Activated CD4-positive, alpha-beta T cell treated with anti-CD3 and anti-CD28 coated beads, Interleukin-2, amount 50 U/mL, for 24 hours (primary cell): ENCODE data around the gene FUT1.
"Not testable (repeated sequence)": the region's sequence is repeated elsewhere in the genome, so short reads cannot be mapped to it uniquely, and the experiment has no call there.

Experiments
- DNase-seq, 2 donors: peaks; one replicate each; pipeline ENCODE4 v3.0.0-alpha.2; 2020; ENCODE audit warnings: low read depth in 1 of 2, low spot score in 1 of 2

The FUT1 gene

GRCh38 chr19:48718106-48718505, 34.3 kb downstream of the FUT1 start:
- DNase-seq = not testable (repeated sequence)

- DNase-seq = no peak
These were observed 35.7 kb downstream of the FUT1 start for GRCh38 chr19:48716562-48717291.

DNA sequence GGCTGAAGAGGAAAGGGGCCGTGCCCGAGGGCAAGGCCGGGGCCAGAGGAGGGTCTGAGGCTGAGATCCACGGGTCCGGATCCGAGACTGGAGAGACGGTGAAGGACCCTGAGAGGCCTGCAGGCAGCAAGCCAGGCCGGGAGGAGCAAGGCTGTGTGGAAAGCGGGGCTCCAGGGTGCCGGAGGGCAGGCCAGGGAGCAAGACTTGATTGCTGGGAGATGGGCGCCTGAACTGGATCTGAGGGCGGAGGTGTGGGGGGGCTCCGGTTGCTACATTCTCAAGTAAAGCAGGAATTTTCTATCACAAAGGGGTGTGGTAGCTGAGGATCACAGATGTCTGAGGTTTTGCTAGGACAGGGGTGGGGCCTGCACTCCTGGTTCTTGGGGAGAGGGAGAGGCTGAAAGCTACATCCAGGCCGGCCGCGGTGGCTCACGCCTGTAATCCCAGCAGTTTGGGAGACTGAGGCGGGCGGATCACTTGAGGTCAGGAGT, 36.7 kb downstream of the FUT1 start:
- DNase-seq = no peak

DNA sequence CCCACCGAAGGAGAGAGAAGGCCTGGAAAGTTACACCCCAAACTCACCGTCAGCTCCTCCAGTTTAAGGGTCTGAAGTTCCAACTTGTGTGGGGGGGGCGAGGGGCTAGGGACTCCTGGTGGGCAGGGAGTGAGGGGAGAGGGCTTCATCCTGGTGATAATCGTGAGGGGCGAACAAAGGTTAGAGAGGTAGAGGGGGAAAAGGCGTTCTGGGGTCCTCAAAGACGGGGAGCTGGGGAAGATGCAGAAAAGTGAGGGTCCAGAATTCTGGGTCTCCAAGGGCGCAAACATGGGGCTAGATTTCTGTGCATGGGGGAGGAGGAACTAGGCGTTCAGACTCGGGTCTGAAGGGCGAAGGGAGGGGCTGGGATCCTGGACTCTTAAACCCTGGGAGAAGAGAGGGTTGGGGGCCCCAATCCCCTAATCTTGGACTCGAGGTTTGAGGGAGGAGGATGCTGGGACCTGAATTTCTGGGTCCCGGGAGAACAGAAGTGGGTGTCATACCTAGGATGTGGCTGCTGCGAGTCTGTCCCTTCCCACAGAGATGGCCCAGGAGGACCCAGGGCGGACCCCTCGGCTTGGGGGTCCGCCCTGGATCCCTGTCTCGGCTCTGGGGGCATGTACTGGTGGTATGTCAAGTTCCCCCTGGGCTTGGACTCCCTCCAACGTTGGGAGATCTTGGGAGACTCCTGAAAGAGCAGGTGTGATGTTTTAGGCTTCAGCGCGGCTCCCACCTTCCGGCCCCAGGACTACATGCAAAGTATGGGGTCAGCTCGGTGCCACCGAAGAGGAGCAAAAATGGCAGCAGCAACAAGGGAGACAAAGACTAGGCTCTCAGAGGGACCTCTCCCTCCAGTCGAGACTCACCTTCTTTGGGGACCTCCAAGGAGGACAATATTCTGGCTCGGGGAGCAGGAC, 37.4 kb downstream of the FUT1 start:
- no peak for DNase-seq

DNA sequence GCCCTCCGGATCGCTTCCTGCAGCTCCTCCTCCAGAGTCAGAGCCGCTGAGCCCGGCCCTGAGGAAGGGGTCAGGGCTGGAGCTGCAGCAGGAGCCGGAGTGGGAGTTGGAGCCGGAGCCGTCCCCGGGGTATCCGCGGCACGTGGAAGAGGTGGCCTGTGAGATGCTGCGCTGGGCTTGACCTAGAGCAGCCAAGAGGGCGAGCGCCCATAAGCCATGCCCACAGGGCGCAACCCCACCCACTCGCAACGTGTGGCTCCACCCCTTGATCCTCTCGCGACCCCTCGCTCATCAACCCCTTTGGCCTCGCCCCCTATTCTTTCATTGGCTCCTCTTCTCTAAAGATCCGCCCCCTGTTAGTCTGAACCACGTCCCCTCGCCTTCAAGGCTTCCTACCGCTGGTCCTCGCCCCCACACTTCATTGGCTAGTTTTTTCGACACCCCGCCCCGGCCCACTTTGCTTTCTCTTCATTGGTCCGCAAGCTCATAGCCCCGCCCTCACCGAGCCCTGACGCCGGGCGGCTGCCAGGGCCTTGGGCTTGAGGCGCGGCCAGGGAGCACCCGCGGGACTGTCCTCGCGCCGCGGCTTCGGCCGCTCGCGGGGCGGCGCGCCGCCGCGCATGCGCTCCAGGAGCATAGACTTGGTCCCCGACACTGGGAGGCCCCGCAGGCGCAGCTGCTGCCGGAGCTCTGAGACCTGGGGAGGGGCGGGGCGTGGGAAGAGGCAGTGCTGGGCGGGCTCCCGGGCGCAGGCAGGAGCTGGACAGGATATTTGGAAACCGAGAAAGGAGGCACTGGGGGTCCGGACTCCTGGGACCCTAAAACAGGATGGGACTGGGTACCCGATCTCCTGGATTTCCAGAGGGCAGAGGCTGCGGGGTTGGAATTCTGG, 38.3 kb downstream of the FUT1 start:
- peak; percentile 92 to 96 for DNase-seq

GRCh38 chr19:48713041-48713863, 39.2 kb downstream of the FUT1 start:
- no peak for DNase-seq

DNA sequence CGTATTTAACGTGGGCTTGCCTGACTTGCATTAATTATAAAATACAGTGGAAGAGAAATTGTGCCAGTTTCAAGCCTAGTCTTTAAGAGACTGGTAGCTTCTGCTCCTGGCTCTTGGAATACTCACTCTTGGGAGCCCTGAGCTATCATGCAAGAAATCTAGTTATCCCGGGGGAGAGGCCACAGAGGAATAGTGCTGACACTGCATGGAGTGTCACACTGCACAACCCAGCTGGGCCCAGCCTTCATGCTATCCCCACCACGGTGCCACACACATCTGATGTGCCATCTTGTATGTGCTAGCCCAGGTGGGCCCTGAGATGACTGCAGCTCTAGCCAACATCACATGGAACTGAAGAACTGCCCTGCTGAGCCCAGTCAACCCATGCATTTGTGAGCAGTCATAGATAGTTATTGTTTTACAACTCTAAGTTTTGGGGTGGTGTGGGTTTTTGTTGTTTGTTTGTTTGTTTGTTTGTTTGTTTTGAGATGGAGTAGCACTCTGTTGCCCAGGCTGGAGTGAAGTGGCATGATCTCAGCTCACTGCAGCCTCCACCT, 41.3 kb downstream of the FUT1 start:
- DNase-seq = no peak

DNA sequence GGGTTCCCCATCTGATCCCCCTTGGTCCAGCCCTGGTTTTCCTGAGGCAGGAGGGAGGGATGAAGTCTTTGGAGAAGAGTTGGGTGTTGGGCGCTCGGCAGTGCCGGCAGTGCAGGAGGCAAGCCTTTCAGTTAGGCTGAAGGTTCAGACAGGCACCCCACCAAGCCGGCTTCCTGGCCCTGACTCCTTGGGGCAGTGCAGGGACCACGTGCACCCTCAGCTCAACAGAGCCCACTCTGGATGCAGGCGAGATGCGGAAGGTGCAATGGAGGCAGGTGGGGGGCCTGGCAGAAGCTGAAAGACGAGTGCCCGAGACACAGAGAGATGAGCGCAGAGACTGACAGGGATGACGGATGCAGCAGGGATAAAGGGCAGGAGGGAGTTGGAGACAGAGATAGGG, 44.0 kb downstream of the FUT1 start:
- DNase-seq = no peak

GRCh38 chr19:48705431-48705830, 47.0 kb downstream of the FUT1 start:
- no peak for DNase-seq

DNA sequence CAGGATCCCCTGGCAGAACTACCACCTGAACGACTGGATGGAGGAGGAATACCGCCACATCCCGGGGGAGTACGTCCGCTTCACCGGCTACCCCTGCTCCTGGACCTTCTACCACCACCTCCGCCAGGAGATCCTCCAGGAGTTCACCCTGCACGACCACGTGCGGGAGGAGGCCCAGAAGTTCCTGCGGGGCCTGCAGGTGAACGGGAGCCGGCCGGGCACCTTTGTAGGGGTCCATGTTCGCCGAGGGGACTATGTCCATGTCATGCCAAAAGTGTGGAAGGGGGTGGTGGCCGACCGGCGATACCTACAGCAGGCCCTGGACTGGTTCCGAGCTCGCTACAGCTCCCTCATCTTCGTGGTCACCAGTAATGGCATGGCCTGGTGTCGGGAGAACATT, 49.1 kb downstream of the FUT1 start:
- DNase-seq = no peak

DNA sequence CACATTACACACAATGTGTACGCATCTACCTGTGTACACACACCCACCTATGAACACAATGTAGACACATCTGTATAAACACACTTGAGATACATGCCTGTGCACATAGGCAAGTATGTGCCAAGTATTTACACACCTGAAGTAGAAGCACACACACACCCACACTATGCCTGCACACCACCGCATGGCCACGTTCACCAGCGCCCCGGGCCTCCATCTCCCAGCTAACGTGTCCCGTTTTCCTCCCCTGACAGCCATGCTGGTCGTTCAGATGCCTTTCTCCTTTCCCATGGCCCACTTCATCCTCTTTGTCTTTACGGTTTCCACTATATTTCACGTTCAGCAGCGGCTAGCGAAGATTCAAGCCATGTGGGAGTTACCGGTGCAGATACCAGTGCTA, 49.7 kb downstream of the FUT1 start:
- no peak for DNase-seq

DNA sequence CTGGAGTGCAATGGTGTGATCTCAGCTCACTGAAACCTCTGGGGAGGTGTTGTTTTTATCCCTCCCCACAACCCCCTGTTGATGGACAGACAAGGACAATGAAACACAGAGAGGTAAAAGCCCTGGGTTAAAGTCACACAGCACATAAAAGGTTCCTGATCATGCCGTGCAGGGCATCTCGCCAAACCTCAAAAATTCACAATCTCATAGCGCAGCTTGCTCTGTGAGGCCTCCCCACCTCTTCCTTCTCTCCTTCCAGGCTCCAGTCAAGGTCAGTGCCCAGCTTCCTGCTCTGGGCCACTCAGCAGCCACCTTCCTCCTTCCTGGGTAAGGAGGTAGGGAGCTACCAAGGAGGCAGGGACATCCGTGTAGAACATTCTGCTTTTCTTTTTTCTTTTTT, 54.4 kb downstream of the FUT1 start:
- DNase-seq = no peak
